GM10248 (cell line): ENCODE measurements around the gene OR52A5.

Experiments
- CTCF ChIA-PET: fragments of 300-600 bp; sonication (Branson Sonifier 250); formaldehyde crosslinking; extraction: SDS; loops from one replicate; lab custom pipeline; 2021; ENCODE audit warnings: antibody characterized with exemption; lab: Yijun Ruan, JAX
- POLR2A ChIA-PET: fragments of 350-650 bp; sonication (Branson Sonifier 250); formaldehyde crosslinking; extraction: SDS; loops from one replicate; lab custom pipeline; 2020; ENCODE audit warnings: antibody characterized with exemption; lab: Yijun Ruan, JAX
- DNase-seq: peaks from one replicate; pipeline ENCODE4 v3.0.0; 2012; ENCODE audit errors: extremely low spot score
- CTCF ChIP-seq: IDR thresholded peaks from 2 replicates; pipeline ENCODE4 v1.5.1; 2012; ENCODE audit warnings: mild to moderate bottlenecking, low read depth; ENCODE audit errors: extremely low read depth, missing control alignments, control extremely low read depth

OR52A5 gene

GRCh38 chr11:5131584-5132335 is 6.4 kb downstream of the OR52A5 start:
- DNase-seq, result no peak
- no peak for TF ChIP-seq CTCF
- ChIA-PET POLR2A (no interaction called here), CTCF (no interaction called here)

GRCh38 chr11:5129457-5129877 is 8.7 kb downstream of the OR52A5 start:
- ChIA-PET POLR2A (no interaction called here), CTCF (no interaction called here)
- no peak for DNase-seq
- no peak for TF ChIP-seq CTCF

- no peak for TF ChIP-seq CTCF
- CTCF ChIA-PET, result interaction anchor here (0.9 to 2.5 kb wide), 6 partner anchors 10 to 256 kb away, joined by 3 to 12 read pairs (median 3); no protein-coding TSS in a partner anchor
- DNase-seq, result no peak
- POLR2A ChIA-PET, result no interaction called here
Measured at GRCh38 chr11:5124891-5125620, 13.1 kb downstream of the OR52A5 start.

GRCh38 chr11:5123802-5124521 is 14.2 kb downstream of the OR52A5 start:
- CTCF ChIA-PET, result interaction anchor here (0.8 to 2.5 kb wide), 7 partner anchors 12 to 908 kb away, joined by 3 to 12 read pairs (median 4); no protein-coding TSS in a partner anchor
- POLR2A ChIA-PET, result no interaction called here
- DNase-seq, result peak; percentile 22
- TF ChIP-seq CTCF, result peak; percentile 81

GRCh38 chr11:5118893-5119292 is 19.3 kb downstream of the OR52A5 start:
- ChIA-PET CTCF (interaction anchor here (1.6 kb wide), 1 partner anchor 251 kb away, joined by 3 read pairs; no protein-coding TSS in a partner anchor), POLR2A (no interaction called here)
- DNase-seq, result no peak
- TF ChIP-seq CTCF, result no peak

- no peak for DNase-seq
- ChIA-PET CTCF (no interaction called here), POLR2A (no interaction called here)
- TF ChIP-seq CTCF, result no peak
Measured at GRCh38 chr11:5117588-5117987, 20.6 kb downstream of the OR52A5 start.
